OCI-LY1 (cell line): ENCODE measurements around the gene LHX5.

Experiments used
- H2AFZ ChIP-seq: fragments of 200-600 bp; sonication (generic), shearing (Covaris generic); 2 replicates; pipeline ENCODE4 v1.6.0; 2014; ENCODE audit warnings: antibody characterized with exemption, mild to moderate bottlenecking, low read length
- H3F3A ChIP-seq: fragments of 200-600 bp; sonication (generic), shearing (Covaris generic); 2 replicates; pipeline ENCODE4 v1.6.0; 2014; ENCODE audit warnings: mild to moderate bottlenecking, antibody characterized with exemption, low read length, moderate library complexity; ENCODE audit not compliant: insufficient read depth
- H3K27ac ChIP-seq: fragments of 200-600 bp; sonication (generic); 2 replicates; pipeline ENCODE4 v1.5.1; 2014; ENCODE audit warnings: low read length, mixed run types, mild to moderate bottlenecking, low read depth; ENCODE audit not compliant: poor library complexity, severe bottlenecking
- H3K27me3 ChIP-seq: fragments of 200-600 bp; sonication (generic); 2 replicates; pipeline ENCODE4 v1.6.0; 2014; ENCODE audit warnings: antibody characterized with exemption, mild to moderate bottlenecking, low read length, moderate library complexity; ENCODE audit not compliant: insufficient read depth
- H3K36me3 ChIP-seq: fragments of 200-600 bp; sonication (generic); 2 replicates; pipeline ENCODE4 v1.6.1; 2014; ENCODE audit warnings: mild to moderate bottlenecking, antibody characterized with exemption, low read length, moderate library complexity, mixed read lengths; ENCODE audit not compliant: insufficient read depth
- H3K4me1 ChIP-seq: fragments of 200-600 bp; sonication (generic); 2 replicates; pipeline ENCODE4 v1.5.1; 2014; ENCODE audit warnings: mild to moderate bottlenecking, low read length, moderate library complexity; ENCODE audit not compliant: insufficient read depth, severe bottlenecking
- H3K4me2 ChIP-seq: fragments of 200-600 bp; sonication (generic), shearing (Covaris generic); 2 replicates; pipeline ENCODE4 v1.6.1; 2014; ENCODE audit warnings: low read length
- H3K4me3 ChIP-seq: fragments of 200-600 bp; sonication (generic); 2 replicates; pipeline ENCODE4 v1.5.1; 2014; ENCODE audit warnings: low read length, low read depth, mild to moderate bottlenecking, mixed read lengths; ENCODE audit not compliant: poor library complexity, severe bottlenecking
- H3K79me2 ChIP-seq: fragments of 200-600 bp; shearing (Covaris generic); 2 replicates; pipeline ENCODE4 v1.6.1; 2016; ENCODE audit warnings: mixed run types, low read length, mixed read lengths; ENCODE audit not compliant: insufficient read depth
- H3K9ac ChIP-seq: fragments of 200-600 bp; sonication (generic), shearing (Covaris generic); 2 replicates; pipeline ENCODE4 v1.6.1; 2014; ENCODE audit warnings: mild to moderate bottlenecking, low read length, mixed read lengths
- H3K9me2 ChIP-seq: fragments of 200-600 bp; sonication (generic), shearing (Covaris generic); 2 replicates; pipeline ENCODE4 v1.6.1; 2014; ENCODE audit warnings: low read depth, mild to moderate bottlenecking, low read length, mixed read lengths
- H3K9me3 ChIP-seq: fragments of 200-600 bp; shearing (Covaris generic); 2 replicates; pipeline ENCODE4 v1.6.1; 2014; ENCODE audit warnings: low read length, mixed read lengths
- H4K20me1 ChIP-seq: fragments of 200-600 bp; sonication (generic), shearing (Covaris generic); 2 replicates; pipeline ENCODE4 v1.6.0; 2016; ENCODE audit warnings: mild to moderate bottlenecking, low read length; ENCODE audit not compliant: insufficient read depth
- CTCF ChIP-seq: fragments of 200-600 bp; sonication (generic), shearing (Covaris generic); IDR thresholded peaks from 2 replicates; pipeline ENCODE4 v1.5.1; 2017; ENCODE audit warnings: mild to moderate bottlenecking, antibody characterized with exemption, low read length, moderate library complexity, mixed read lengths
- EZH2 ChIP-seq: fragments of 200-600 bp; sonication (generic), shearing (Covaris generic); IDR thresholded peaks from 2 replicates; pipeline ENCODE4 v1.8.0; 2017; ENCODE audit warnings: borderline replicate concordance, mixed run types, mild to moderate bottlenecking, antibody characterized with exemption, low read length, moderate library complexity, mixed read lengths

LHX5 gene

DNA sequence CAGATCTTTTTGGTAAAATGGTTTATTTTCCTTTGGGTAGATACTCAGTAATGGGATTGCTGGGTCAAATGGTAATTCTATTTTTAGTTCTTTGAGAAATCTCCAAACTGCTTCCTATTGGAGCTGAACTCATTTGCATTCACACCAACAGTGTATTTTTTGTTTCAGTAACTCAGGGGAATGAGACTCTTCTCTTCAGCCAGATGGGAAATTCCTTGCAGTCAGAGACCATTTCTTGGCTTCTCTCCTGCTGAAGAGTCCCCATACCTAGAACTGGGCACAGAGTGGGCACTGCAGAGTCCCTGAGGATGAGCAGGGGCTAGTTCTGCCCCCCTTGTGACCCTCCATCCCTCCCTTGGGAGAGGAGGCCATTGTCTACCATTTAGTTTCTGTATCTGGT lies 38.7 kb downstream of the LHX5 start:
- no peaks in the 10 kb centered on the region for H3K79me2 ChIP-seq
- no peaks in the 10 kb centered on the region for H3K4me1 ChIP-seq
- H3F3A ChIP-seq = no peaks in the 10 kb centered on the region
- H3K36me3 ChIP-seq = no peaks in the 10 kb centered on the region
- no peak overlapping the region for H3K27ac ChIP-seq
- no peaks in the 10 kb centered on the region; the same call in 1 of the 2 replicates for H3K9me3 ChIP-seq
- no peak overlapping the region for H3K4me3 ChIP-seq
- no peaks in the 10 kb centered on the region for H3K9me2 ChIP-seq
- H2AFZ ChIP-seq = no peak overlapping the region
- H3K4me2 ChIP-seq = no peak overlapping the region
- H3K9ac ChIP-seq = no peak overlapping the region
- peaks cover 6% of the 10 kb centered on the region; the same call in 1 of the 2 replicates for H3K27me3 ChIP-seq
- H4K20me1 ChIP-seq = no peaks in the 10 kb centered on the region
- TF ChIP-seq EZH2 (no peak), CTCF (no peak)

- Histone ChIP-seq H3K27ac (no peak overlapping the region), H3K4me3 (no peak overlapping the region), H3F3A (no peaks in the 10 kb centered on the region), H3K9ac (no peak overlapping the region), H3K9me3 (no peaks in the 10 kb centered on the region; the same call in 1 of the 2 replicates), H3K4me1 (peaks cover 5% of the 10 kb centered on the region), H3K79me2 (no peaks in the 10 kb centered on the region), H4K20me1 (no peaks in the 10 kb centered on the region), H3K9me2 (no peaks in the 10 kb centered on the region), H3K36me3 (no peaks in the 10 kb centered on the region), H3K27me3 (peaks cover 6% of the 10 kb centered on the region; the same call in 1 of the 2 replicates), H3K4me2 (no peak overlapping the region), H2AFZ (no peak overlapping the region)
- no peak for TF ChIP-seq EZH2
- TF ChIP-seq CTCF = no peak
Observed at GRCh38 chr12:113428482-113428881, 43.2 kb downstream of the LHX5 start.

DNA sequence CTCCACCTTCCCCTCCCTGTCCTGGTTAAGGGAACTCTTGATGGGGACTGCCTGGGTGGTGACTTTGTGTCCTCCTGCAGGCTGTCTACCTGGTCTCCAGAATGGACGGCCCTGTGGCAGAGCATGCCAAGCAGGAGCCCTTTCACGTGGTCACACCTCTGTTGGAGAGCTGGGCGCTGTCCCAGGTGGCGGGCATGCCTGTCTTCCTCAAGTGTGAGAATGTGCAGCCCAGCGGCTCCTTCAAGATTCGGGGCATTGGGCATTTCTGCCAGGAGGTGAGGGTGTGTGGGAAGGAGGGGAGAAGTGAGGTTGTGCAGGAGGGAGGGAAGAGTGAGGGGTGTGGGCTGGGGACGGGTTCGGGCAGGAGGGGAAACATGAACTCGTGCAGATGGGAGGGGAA lies 43.8 kb downstream of the LHX5 start:
- no peak overlapping the region for H3K9ac ChIP-seq
- no peaks in the 10 kb centered on the region for H4K20me1 ChIP-seq
- H3K4me2 ChIP-seq = no peak overlapping the region
- no peak overlapping the region for H3K27ac ChIP-seq
- no peaks in the 10 kb centered on the region for H3F3A ChIP-seq
- TF ChIP-seq EZH2 = no peak
- no peak for TF ChIP-seq CTCF
- H3K4me1 ChIP-seq = peaks cover 5% of the 10 kb centered on the region
- H3K36me3 ChIP-seq = no peaks in the 10 kb centered on the region
- H2AFZ ChIP-seq = no peak overlapping the region
- H3K79me2 ChIP-seq = no peaks in the 10 kb centered on the region
- peaks cover 6% of the 10 kb centered on the region; the same call in 1 of the 2 replicates for H3K27me3 ChIP-seq
- no peaks in the 10 kb centered on the region for H3K9me2 ChIP-seq
- H3K4me3 ChIP-seq = no peak overlapping the region
- H3K9me3 ChIP-seq = no peaks in the 10 kb centered on the region; the same call in 1 of the 2 replicates
